HG02852 (cell line): Measurements from ENCODE around the gene WDR55.
"Not testable (repeated sequence)": the region's sequence is repeated elsewhere in the genome, so short reads cannot be mapped to it uniquely, and the experiment has no call there.

ENCODE experiments used
- ATAC-seq: cut with Tn5 transposase; IDR thresholded peaks from one replicate; pipeline ENCODE4 v1.9.1; 2021; ENCODE audit warnings: mild to moderate bottlenecking, moderate library complexity; ENCODE audit not compliant: unreplicated experiment

WDR55 gene

DNA sequence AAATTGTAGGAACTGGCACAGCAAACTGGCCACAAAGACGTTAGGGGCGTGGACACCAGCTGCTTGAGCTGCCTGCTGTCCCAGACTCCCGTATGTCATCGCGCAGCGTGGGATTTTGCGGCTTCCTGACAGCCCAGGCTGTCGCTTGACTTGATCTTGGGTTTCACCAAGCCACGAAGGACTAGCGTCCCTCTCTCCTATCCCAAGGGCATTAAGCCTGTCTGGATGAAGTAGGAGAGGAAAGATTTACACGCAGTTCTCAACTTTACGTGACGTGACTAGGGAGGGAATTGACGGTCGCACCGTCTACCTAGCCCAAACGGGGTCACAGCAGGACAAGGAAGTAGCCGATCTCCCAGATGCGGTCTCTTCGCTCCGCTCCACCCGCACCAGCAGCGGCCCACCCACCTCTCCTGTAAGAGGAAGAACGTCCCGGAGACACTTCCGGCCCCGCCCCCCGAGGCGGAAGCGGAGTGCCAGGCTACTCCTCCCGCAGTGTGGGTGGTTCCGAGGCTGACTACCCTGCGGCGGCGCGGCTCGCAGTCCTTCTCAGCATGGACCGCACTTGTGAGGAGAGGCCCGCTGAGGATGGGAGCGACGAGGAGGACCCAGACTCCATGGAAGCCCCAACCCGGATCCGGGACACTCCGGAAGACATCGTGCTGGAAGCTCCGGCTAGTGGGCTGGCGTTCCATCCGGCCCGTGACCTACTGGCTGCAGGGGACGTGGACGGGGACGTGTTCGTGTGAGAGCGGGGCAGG, at the start of gene WDR55:
Gene WDR55, plus strand, starts transcription at position 546 of the 761 bp plus-strand sequence. Its CDS starts 9 bp downstream, at position 555.
- ATAC-seq = peak; percentile 98

DNA sequence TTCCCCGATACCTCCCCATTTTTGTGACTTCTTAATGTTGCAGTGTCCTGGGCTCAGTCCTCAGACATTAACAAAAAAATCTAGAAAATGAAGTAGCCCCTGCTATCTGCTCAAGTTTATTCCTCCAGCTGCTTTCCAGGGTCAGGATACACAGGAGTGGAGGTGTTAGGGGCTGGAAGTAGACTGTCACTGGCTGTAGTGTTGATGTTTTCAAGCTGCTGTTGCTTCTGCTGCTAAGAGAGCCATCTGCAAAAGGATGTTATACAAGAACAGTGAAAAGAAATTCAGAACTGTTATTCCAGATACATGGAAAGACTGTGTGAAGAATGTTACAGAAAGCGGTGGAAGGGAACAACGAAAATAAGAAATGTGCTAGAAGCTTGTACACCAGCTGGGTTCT, 42.4 kb upstream of the WDR55 start:
- ATAC-seq = no peak

DNA sequence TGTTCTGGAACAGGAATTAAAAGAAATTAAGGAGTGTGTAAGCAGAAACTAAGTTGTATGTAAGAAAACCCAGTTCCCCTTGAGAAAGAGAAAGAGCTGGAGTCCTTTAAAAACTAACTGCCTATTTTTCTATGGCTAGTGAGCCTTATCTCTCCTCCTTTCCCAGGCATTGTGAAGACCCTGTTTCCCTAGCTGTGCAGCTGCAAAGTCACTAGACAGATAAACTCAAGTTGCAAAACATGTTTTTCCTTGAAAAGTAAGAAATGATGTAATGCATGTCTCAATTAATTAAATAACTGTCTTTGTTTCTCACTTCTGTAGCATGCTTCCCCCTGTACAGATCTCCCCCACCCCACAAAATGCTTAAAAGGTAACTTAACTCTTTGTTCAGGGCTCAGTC, 41.6 kb upstream of the WDR55 start:
- not testable (repeated sequence) for ATAC-seq

- not testable (repeated sequence) for ATAC-seq
Measured at GRCh38 chr5:140624886-140625285, 39.8 kb upstream of the WDR55 start.

- ATAC-seq = no peak
Measured at GRCh38 chr5:140627972-140628371, 36.7 kb upstream of the WDR55 start.

DNA sequence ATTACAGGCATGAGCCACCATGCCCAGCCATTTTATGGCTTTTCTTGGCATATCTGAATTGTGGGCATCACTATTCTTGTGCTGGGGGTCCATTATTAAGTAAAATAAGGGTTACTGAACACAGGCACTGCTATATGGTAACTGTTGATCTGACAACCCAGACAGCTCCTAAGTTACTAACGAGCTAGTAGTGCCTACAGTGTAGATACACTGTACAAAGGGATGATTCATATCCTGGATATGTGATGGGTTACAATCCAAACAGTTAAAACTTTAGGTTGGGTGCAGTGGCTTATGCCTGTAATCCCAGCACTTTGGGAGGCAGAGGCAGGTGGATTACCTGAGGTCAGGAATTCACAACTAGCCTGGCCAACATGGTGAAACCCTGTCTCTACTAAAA, 36.0 kb upstream of the WDR55 start:
- no peak for ATAC-seq

GRCh38 chr5:140630292-140631035, 34.2 kb upstream of the WDR55 start:
- no peak for ATAC-seq

GRCh38 chr5:140631036-140631417, 33.7 kb upstream of the WDR55 start:
- ATAC-seq = no peak

DNA sequence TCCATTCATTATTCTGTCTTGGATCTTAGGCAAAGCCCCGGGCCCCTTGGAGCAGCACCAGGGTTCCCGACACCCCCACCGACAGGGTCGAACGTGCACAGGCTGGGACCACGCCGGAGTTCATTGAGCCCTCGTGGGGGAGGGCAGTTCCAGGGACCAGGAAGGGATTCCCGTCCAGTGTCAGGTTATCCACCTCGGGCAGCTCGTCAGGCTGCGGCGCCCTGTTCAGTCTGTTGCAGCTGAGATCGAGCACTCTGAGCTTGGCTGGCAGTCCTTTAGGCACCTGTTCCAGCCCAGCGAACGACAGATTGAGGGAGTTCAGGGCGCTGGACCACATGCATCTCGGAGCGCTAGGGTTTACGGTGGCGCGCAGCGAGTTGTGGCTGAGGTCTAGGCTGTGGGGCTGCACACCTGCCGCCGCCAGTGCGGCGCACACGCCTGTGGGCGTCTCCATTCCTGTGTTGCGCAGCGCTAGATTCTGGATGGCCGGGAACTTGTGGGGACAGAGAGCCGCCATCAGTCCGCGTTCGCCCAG, 32.8 kb upstream of the WDR55 start:
- ATAC-seq = peak; percentile 47

GRCh38 chr5:140632366-140633020, 32.2 kb upstream of the WDR55 start:
- peak; percentile 69 for ATAC-seq

- peak; percentile 2 for ATAC-seq
Measured at GRCh38 chr5:140633021-140633471, 31.7 kb upstream of the WDR55 start, which contains the start of gene CD14. TSS of gene CD14 (minus strand) at chr5:140633175. CDS start at chr5:140633071, 104 bp downstream.

GRCh38 chr5:140633501-140633900, 31.2 kb upstream of the WDR55 start:
- no peak for ATAC-seq

- no peak for ATAC-seq
Measured at GRCh38 chr5:140634103-140634502, 30.6 kb upstream of the WDR55 start.

DNA sequence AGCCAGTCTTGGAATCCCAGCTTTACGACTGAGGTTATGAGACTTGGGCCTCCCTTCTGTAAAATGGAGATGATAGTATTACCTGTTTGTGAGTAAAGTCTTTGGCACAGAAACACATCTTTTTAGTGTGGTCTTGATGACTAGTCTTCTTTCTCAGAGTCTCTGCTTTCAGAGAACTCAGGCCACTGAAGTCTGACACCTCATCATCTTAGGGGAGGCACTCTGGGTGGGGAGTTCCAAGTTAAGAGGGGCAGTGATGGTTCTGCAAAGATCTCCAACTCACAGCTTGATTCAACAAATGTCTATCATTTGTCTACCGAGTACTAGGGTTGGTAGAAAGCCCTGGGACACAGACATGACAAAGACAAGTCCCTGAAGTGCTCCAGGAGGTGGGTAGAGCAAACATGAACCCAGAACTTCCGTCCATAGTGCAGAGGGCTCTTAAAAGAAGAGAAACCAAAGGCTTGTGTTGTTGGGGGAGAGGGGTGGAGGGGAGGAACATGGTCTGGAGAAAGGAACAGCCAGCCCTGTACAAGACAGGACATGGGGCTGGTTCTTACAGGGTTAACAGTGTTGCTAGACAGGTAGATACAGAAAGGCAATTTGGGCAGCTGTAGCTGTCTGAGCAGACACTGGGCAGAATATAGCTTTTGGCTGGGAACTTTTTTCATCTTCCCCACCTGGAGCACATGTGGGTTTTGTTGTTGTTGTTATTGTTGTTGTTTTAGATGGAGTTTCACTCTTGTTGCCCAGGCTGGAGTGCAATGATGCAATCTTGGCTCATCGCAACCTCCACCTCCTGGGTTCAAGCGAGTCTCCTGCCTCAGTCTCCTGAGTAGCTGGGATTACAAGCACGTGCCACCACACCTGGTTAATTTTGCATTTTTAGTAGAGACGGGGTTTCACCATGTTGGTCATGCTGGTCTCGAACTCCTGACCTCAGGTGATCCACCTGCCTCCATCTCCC, 29.1 kb upstream of the WDR55 start:
- ATAC-seq = no peak

GRCh38 chr5:140637371-140638100, 27.2 kb upstream of the WDR55 start:
- ATAC-seq = no peak

- ATAC-seq = not testable (repeated sequence)
Measured at GRCh38 chr5:140638898-140639147, 25.9 kb upstream of the WDR55 start.

DNA sequence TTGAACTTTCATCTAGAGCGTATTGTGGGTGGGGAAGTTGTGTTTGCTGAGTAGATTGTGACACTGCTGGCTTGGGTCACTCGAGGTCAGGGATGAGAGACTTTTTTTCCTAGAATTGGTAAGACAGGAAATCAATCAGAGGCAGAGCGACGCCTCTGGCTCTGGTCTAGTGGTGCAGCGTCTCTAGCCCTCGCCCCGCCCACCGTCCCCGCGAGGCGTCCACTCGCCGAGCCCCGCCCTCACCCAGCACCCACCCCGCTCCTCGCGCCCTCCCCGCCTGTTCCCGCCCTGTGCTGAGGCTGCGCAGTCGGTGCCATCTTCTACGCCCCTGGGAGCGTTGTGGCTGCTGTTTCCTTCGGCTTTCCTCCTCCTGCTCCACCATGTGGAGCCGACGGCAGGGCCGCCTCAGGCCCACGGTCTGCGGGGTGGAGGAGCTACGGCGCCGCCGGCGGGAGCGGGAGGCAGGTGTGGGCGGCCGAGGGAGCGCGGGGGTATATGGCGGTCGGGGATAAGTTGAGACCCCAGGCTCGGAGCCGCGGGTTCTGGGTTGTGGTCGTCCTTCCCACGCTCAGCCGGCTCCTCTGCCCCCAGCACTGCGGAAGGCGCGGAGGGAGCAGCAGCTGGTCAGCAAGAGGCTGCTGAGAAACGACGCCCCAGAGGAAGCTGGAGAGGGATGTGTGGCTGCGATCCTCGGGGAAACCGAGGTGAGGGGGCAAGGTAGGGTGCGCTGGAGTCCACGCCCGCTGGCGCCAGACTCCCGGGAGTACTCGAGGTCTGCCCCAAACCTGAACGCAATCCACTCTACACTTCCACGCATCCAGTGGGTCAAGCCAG, 25.3 kb upstream of the WDR55 start, which contains the start of gene TMCO6:
Gene TMCO6, plus strand, starts transcription at position 304 of the 834 bp plus-strand sequence. Its CDS starts 77 bp downstream, at position 381.
- peak; percentile 94 for ATAC-seq

DNA sequence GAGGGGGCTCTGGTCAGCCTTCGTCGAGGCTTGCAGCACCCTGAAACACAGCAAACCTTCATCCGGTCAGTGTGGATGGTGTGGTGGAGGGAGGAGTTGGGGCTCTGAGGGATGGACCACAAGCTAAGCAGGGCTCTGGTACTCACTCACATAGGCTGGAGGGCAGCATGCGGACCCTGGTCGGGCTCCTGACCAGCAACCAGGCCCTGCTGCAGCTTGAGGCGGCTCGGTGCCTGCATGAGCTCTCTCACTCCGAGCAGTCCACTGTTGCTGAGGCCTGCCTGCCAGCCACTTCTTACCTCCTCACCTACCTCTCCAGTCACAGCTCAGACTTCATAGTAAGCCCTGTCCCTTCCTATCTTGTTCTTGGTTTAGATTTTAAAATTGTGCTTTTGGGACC, 23.0 kb upstream of the WDR55 start:
- no peak for ATAC-seq

DNA sequence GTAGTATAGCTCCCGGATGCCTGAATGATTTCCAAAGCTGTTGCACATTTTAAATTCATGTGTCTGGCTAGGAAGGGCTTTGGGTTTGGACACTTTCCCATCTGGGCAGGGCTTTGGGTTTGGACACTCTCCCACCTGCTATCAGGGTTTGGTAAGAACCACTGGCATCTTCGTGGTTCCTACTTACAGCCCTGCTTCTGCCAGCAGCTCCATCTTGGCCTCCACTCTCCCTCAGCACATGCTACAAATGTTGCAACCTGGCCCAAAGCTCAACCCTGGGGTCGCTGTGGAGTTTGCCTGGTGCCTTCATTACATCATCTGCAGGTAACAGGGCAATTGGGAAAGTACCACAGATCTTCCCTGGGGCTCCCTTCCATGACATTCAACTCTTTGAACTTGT, 22.0 kb upstream of the WDR55 start:
- no peak for ATAC-seq
